ENCODE results near the gene HOMEZ.
"Not testable (repeated sequence)": the region's sequence is repeated elsewhere in the genome, so short reads cannot be mapped to it uniquely, and the experiment has no call there.

DNA sequence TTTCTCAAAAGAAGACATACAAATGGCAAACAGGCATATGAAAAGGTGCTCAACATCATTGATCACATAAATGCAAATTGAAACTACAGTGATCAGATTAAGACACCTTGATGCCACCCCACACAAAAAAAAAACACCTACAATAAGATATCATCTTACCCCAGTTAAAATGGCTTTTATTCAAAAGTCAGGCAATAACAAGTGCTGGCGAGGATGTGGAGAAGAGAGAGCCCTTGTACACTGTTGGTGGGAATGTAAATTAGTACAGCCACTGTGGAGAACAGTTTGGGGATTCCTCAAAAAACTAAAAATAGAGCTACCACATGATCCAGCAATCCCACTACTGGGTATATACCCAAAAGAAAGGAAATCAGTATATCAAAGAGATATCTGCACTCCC lies 61.0 kb downstream of the HOMEZ start:
- TF ChIP-seq, protein P1, sequence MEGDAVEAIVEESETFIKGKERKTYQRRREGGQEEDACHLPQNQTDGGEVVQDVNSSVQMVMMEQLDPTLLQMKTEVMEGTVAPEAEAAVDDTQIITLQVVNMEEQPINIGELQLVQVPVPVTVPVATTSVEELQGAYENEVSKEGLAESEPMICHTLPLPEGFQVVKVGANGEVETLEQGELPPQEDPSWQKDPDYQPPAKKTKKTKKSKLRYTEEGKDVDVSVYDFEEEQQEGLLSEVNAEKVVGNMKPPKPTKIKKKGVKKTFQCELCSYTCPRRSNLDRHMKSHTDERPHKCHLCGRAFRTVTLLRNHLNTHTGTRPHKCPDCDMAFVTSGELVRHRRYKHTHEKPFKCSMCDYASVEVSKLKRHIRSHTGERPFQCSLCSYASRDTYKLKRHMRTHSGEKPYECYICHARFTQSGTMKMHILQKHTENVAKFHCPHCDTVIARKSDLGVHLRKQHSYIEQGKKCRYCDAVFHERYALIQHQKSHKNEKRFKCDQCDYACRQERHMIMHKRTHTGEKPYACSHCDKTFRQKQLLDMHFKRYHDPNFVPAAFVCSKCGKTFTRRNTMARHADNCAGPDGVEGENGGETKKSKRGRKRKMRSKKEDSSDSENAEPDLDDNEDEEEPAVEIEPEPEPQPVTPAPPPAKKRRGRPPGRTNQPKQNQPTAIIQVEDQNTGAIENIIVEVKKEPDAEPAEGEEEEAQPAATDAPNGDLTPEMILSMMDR (IDR thresholded peaks at IDR 0.05), result not testable (repeated sequence)
- not testable (repeated sequence) for TF ChIP-seq RXRA (IDR thresholded peaks at IDR 0.05; ENCODE audit: borderline replicate concordance, low read depth)
